ENCODE measurements around the gene KLF14. TPM values are rescaled to one million over a fixed set of nuclear protein-coding genes. Genes with fewer than 3 reads are reported as not detected.
A peak's percentile ranks its signal among the peaks of the same experiment; 100 is the strongest.

The KLF14 gene
- total RNA-seq, 4 donors from 2014 or later: 0.40 to 0.42 TPM; not detected in 2

GRCh38 chr7:130741331-130741995, 7.5 kb upstream of the KLF14 start:
- Histone ChIP-seq H3K9me3 (no peaks in the 10 kb centered on the region), H3K27me3 (peaks cover 64% of the 10 kb centered on the region), H3K27ac (no peak overlapping the region), H3K4me3 (no peak overlapping the region), H3K36me3 (no peaks in the 10 kb centered on the region), H3K4me1 (no peaks in the 10 kb centered on the region)
- 63% methylated on average over 3 of the region's 3 CpGs for WGBS
- DNase-seq (ENCODE audit: low spot score in 2 of 2): no peak
- TF ChIP-seq EP300 (IDR thresholded peaks at IDR 0.05): no peak
- no peak for TF ChIP-seq POLR2A (IDR thresholded peaks at IDR 0.05)
- TF ChIP-seq POLR2AphosphoS5 (IDR thresholded peaks at IDR 0.05): no peak
- TF ChIP-seq CTCF (IDR thresholded peaks at IDR 0.05): no peak

GRCh38 chr7:130740606-130741005, 6.6 kb upstream of the KLF14 start:
- H3K4me3 ChIP-seq: no peak overlapping the region
- H3K36me3 ChIP-seq: no peaks in the 10 kb centered on the region
- H3K9me3 ChIP-seq: no peaks in the 10 kb centered on the region
- no peak overlapping the region for H3K27ac ChIP-seq
- no peaks in the 10 kb centered on the region for H3K4me1 ChIP-seq
- WGBS: 70% methylated on average over 4 of the region's 4 CpGs
- peaks cover 68% of the 10 kb centered on the region for H3K27me3 ChIP-seq
- TF ChIP-seq POLR2A (IDR thresholded peaks at IDR 0.05) (no peak), POLR2AphosphoS5 (IDR thresholded peaks at IDR 0.05) (no peak), CTCF (IDR thresholded peaks at IDR 0.05) (no peak), EP300 (IDR thresholded peaks at IDR 0.05) (no peak)
- DNase-seq (ENCODE audit: low spot score in 2 of 2): no peak

- peaks cover 92% of the 10 kb centered on the region for H3K27me3 ChIP-seq
- H3K4me3 ChIP-seq: no peak overlapping the region
- no peak overlapping the region for H3K27ac ChIP-seq
- peaks cover 12% of the 10 kb centered on the region for H3K4me1 ChIP-seq
- WGBS: 67% methylated on average over 5 of the region's 5 CpGs
- no peak for DNase-seq (ENCODE audit: low spot score in 2 of 2)
- no peaks in the 10 kb centered on the region for H3K36me3 ChIP-seq
- TF ChIP-seq EP300 (IDR thresholded peaks at IDR 0.05): no peak
- peaks cover 10% of the 10 kb centered on the region for H3K9me3 ChIP-seq
These were observed 2.4 kb upstream of the KLF14 start for GRCh38 chr7:130736298-130736900.

- no peak for TF ChIP-seq POLR2AphosphoS5 (IDR thresholded peaks at IDR 0.05)
- TF ChIP-seq EP300 (IDR thresholded peaks at IDR 0.05): no peak
- no peak for TF ChIP-seq CTCF (IDR thresholded peaks at IDR 0.05)
- no peak for TF ChIP-seq POLR2A (IDR thresholded peaks at IDR 0.05)
These were observed 1.1 kb upstream of the KLF14 start for GRCh38 chr7:130734815-130735716.

GRCh38 chr7:130732980-130733930, 752 bp downstream of the KLF14 start:
- Histone ChIP-seq H3K4me3 (peak overlapping the region; percentile 66), H3K4me1 (peaks cover 12% of the 10 kb centered on the region), H3K36me3 (no peaks in the 10 kb centered on the region), H3K9me3 (peaks cover 10% of the 10 kb centered on the region), H3K27ac (peak overlapping the region; percentile 77), H3K27me3 (peaks cover 91% of the 10 kb centered on the region)
- 20% methylated on average over 22 of the region's 100 CpGs for WGBS
- DNase-seq (ENCODE audit: low spot score in 2 of 2): peak in 1 of 2 donors; percentile 63
- TF ChIP-seq POLR2A (IDR thresholded peaks at IDR 0.05) (no peak), EP300 (IDR thresholded peaks at IDR 0.05) (no peak), CTCF (IDR thresholded peaks at IDR 0.05) (peak in 1 of 2 donors; percentile 10)

More at GRCh38 chr7:130734815-130735716, 1.1 kb upstream of the KLF14 start:
- Histone ChIP-seq H3K27ac (peak overlapping the region; percentile 72), H3K4me1 (peaks cover 12% of the 10 kb centered on the region), H3K4me3 (peak overlapping the region; percentile 66), H3K9me3 (peaks cover 10% of the 10 kb centered on the region), H3K36me3 (no peaks in the 10 kb centered on the region), H3K27me3 (peaks cover 95% of the 10 kb centered on the region)
- DNase-seq (ENCODE audit: low spot score in 2 of 2): no peak
- WGBS: 19% methylated on average over 13 of the region's 13 CpGs

Data from suprapubic skin (tissue), 4 donors.